DND-41 (cell line): ENCODE measurements around the gene PRKCA.

Experiments used
- ATAC-seq: fragments of 200-7000 bp; cut with Tn5 transposase; 3 replicates; pipeline ENCODE4 v1.9.1; 2021; ENCODE audit warnings: low read depth; ENCODE audit not compliant: insufficient read depth
- DNase-seq: peaks from one replicate; pipeline ENCODE4 v3.0.0-alpha.2; 2020
- H2AFZ ChIP-seq: 2 replicates; pipeline ENCODE4 v1.6.0; 2012; ENCODE audit warnings: low read depth, low read length
- H3K27ac ChIP-seq: 2 replicates; pipeline ENCODE4 v1.5.1; 2012; ENCODE audit warnings: low read length, inconsistent platforms
- H3K27me3 ChIP-seq: fragments of 200-600 bp; sonication (generic); 2 replicates; pipeline ENCODE4 v1.6.0; 2012; ENCODE audit warnings: low read length, mild to moderate bottlenecking, inconsistent platforms; ENCODE audit not compliant: insufficient read depth, poor library complexity
- H3K36me3 ChIP-seq: 2 replicates; pipeline ENCODE4 v1.5.1; 2012; ENCODE audit warnings: low read length, inconsistent platforms; ENCODE audit not compliant: insufficient read depth
- H3K4me1 ChIP-seq: 2 replicates; pipeline ENCODE4 v1.5.1; 2012; ENCODE audit warnings: mild to moderate bottlenecking, low read length; ENCODE audit not compliant: insufficient read depth
- H3K4me2 ChIP-seq: 2 replicates; pipeline ENCODE4 v1.6.0; 2012; ENCODE audit warnings: mild to moderate bottlenecking, moderate library complexity, low read length, inconsistent platforms; ENCODE audit not compliant: insufficient read depth
- H3K4me3 ChIP-seq, 2 experiments: fragments of 200-600 bp in 1 of 2; shearing (Covaris generic) in 1 of 2; 2 replicates each; pipeline ENCODE4 v1.5.1; 2012 to 2016; ENCODE audit warnings: inconsistent platforms in 2 of 2, low read length in 2 of 2, mild to moderate bottlenecking in 2 of 2, low read depth in 1 of 2, moderate library complexity in 1 of 2
- H3K79me2 ChIP-seq: 2 replicates; pipeline ENCODE4 v1.6.0; 2012; ENCODE audit warnings: low read length, inconsistent platforms; ENCODE audit not compliant: insufficient read depth
- H3K9ac ChIP-seq: 2 replicates; pipeline ENCODE4 v1.6.0; 2012; ENCODE audit warnings: low read depth, mild to moderate bottlenecking, inconsistent platforms, low read length, moderate library complexity
- H3K9me3 ChIP-seq: 2 replicates; pipeline ENCODE4 v1.5.1; 2012; ENCODE audit warnings: low read length, moderate library complexity, mild to moderate bottlenecking, inconsistent platforms; ENCODE audit not compliant: insufficient read depth, severe bottlenecking
- H4K20me1 ChIP-seq: 2 replicates; pipeline ENCODE4 v1.6.0; 2012; ENCODE audit warnings: low read length; ENCODE audit not compliant: insufficient read depth
- CTCF ChIP-seq: IDR thresholded peaks from 2 replicates; pipeline ENCODE4 v1.5.1; 2012; ENCODE audit warnings: borderline replicate concordance, low read length, moderate library complexity, mild to moderate bottlenecking; ENCODE audit not compliant: poor library complexity, severe bottlenecking; ENCODE audit errors: extremely low read depth
- EZH2 ChIP-seq: IDR thresholded peaks from 3 replicates; pipeline ENCODE4 v1.6.1; 2012; ENCODE audit warnings: borderline replicate concordance, low read depth, mild to moderate bottlenecking, moderate library complexity, low read length, inconsistent platforms; ENCODE audit not compliant: severe bottlenecking

Gene PRKCA

DNA sequence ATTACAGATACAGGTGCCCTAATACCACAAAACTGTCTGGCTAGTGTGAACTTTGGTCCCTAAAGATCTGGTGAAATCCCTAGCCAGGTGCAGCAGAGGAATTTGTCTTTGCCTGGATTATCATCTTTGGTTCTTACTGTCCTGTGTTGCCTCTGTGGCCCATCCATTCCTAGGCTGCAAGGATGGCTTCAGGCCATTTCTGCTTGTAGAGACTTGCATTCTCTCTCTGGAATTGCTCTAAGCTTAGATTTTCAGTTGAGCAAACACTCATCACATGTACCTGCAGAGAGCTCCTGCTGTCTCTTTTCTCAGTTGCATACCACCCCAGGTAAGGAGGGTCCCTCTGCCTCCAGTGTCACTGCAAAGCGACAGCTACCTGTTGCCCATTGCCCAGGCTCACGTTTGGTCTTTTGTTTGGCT is 114.9 kb downstream of the PRKCA start:
- no peak for ATAC-seq
- TF ChIP-seq CTCF (no peak), EZH2 (no peak)

GRCh38 chr17:66420961-66421371 is 118.6 kb downstream of the PRKCA start:
- H3K36me3 ChIP-seq: no peaks in the 10 kb centered on the region
- H3K9me3 ChIP-seq: no peaks in the 10 kb centered on the region
- peaks cover 75% of the 10 kb centered on the region for H3K79me2 ChIP-seq
- DNase-seq (no peak), ATAC-seq (no peak)
- H4K20me1 ChIP-seq: peaks cover 3% of the 10 kb centered on the region; the same call in 1 of the 2 replicates
- no peak overlapping the region for H3K4me2 ChIP-seq
- no peak for TF ChIP-seq EZH2
- no peak for TF ChIP-seq CTCF
- peaks cover 30% of the 10 kb centered on the region for H3K4me1 ChIP-seq
- no peak overlapping the region for H3K27ac ChIP-seq
- no peak overlapping the region for H3K9ac ChIP-seq
- no peaks in the 10 kb centered on the region for H3K27me3 ChIP-seq
- no peak overlapping the region for H3K4me3 ChIP-seq
- H2AFZ ChIP-seq: no peak overlapping the region

More for the DNA sequence above, 114.9 kb downstream of the PRKCA start:
- Histone ChIP-seq H3K27me3 (no peaks in the 10 kb centered on the region), H2AFZ (no peak overlapping the region), H3K79me2 (peaks cover 78% of the 10 kb centered on the region), H3K4me3 (no peak overlapping the region), H3K27ac (no peak overlapping the region), H3K36me3 (no peaks in the 10 kb centered on the region), H4K20me1 (peaks cover 3% of the 10 kb centered on the region; the same call in 1 of the 2 replicates), H3K4me2 (no peak overlapping the region), H3K4me1 (peaks cover 57% of the 10 kb centered on the region), H3K9ac (no peak overlapping the region), H3K9me3 (no peaks in the 10 kb centered on the region)
- DNase-seq: no peak

- Histone ChIP-seq H3K4me3 (no peak overlapping the region), H3K27me3 (no peaks in the 10 kb centered on the region), H3K9me3 (no peaks in the 10 kb centered on the region), H3K9ac (no peak overlapping the region), H3K4me2 (no peak overlapping the region), H4K20me1 (no peaks in the 10 kb centered on the region), H3K79me2 (peaks cover 77% of the 10 kb centered on the region), H3K27ac (no peak overlapping the region), H2AFZ (no peak overlapping the region), H3K36me3 (no peaks in the 10 kb centered on the region), H3K4me1 (peaks cover 32% of the 10 kb centered on the region)
- ATAC-seq (no peak), DNase-seq (no peak)
- TF ChIP-seq EZH2: no peak
- TF ChIP-seq CTCF: no peak
These were observed 119.8 kb downstream of the PRKCA start for GRCh38 chr17:66422186-66422585.
